ENCODE measurements around the gene TBX4. TPM values are rescaled to one million over a fixed set of nuclear protein-coding genes. Genes with fewer than 3 reads are reported as not detected.
"Not testable (repeated sequence)": the region's sequence is repeated elsewhere in the genome, so short reads cannot be mapped to it uniquely, and the experiment has no call there.

Gene TBX4
- total RNA-seq, 2 donors from 2014 or later: not detected

GRCh38 chr17:61522088-61522487 is 69.9 kb downstream of the TBX4 start:
- Mint-ChIP-seq H3K9me3 (no peaks in the 10 kb centered on the region), H3K27me3 (ENCODE audit: insufficient read depth) (no peaks in the 10 kb centered on the region), H3K4me3 (no peak overlapping the region), H3K36me3 (ENCODE audit: low read depth) (no peaks in the 10 kb centered on the region), H3K27ac (no peak overlapping the region), H3K4me1 (no peaks in the 10 kb centered on the region)
- Histone ChIP-seq H3K27me3 (ENCODE audit: control insufficient read depth, insufficient read depth, low read length, poor library complexity, severe bottlenecking) (peaks cover 5% of the 10 kb centered on the region), H3K4me1 (ENCODE audit: control insufficient read depth, insufficient read depth, low read length) (no peaks in the 10 kb centered on the region), H3K9me3 (ENCODE audit: control insufficient read depth, low read length) (no peaks in the 10 kb centered on the region), H3K27ac (ENCODE audit: low read depth, low read length) (no peak overlapping the region), H3K4me3 (ENCODE audit: low read length) (no peak overlapping the region), H3K9ac (ENCODE audit: extremely low read depth, low read length, poor library complexity, severe bottlenecking) (no peak overlapping the region), H3K36me3 (ENCODE audit: control insufficient read depth, insufficient read depth, low read length) (no peaks in the 10 kb centered on the region)
- TF ChIP-seq CTCF (conservative IDR thresholded peaks at IDR 0.05): no peak
- no peak for DNase-seq
- no CpG with 5 or more reads among the region's 1 CpG for WGBS, 2 experiments (ENCODE audit: insufficient coverage in 1 of 2, insufficient read length in 1 of 2)

- TF ChIP-seq CTCF (conservative IDR thresholded peaks at IDR 0.05): no peak
- no peaks in the 10 kb centered on the region for H3K36me3 ChIP-seq (ENCODE audit: control insufficient read depth, insufficient read depth, low read length)
- H3K27ac ChIP-seq (ENCODE audit: low read depth, low read length): no peak overlapping the region
- no peaks in the 10 kb centered on the region for H3K27me3 Mint-ChIP-seq (ENCODE audit: insufficient read depth)
- H3K4me1 ChIP-seq (ENCODE audit: control insufficient read depth, insufficient read depth, low read length): no peaks in the 10 kb centered on the region
- 92 to 94% methylated on average over 2 to 3 of the region's 3 CpGs for WGBS, 2 experiments (ENCODE audit: insufficient coverage in 1 of 2, insufficient read length in 1 of 2)
- no peaks in the 10 kb centered on the region for H3K9me3 Mint-ChIP-seq
- peaks cover 5% of the 10 kb centered on the region for H3K27me3 ChIP-seq (ENCODE audit: control insufficient read depth, insufficient read depth, low read length, poor library complexity, severe bottlenecking)
- H3K9ac ChIP-seq (ENCODE audit: extremely low read depth, low read length, poor library complexity, severe bottlenecking): no peak overlapping the region
- H3K36me3 Mint-ChIP-seq (ENCODE audit: low read depth): no peaks in the 10 kb centered on the region
- H3K4me1 Mint-ChIP-seq: no peaks in the 10 kb centered on the region
- no peak overlapping the region for H3K27ac Mint-ChIP-seq
- H3K4me3 Mint-ChIP-seq: no peak overlapping the region
- no peak overlapping the region for H3K4me3 ChIP-seq (ENCODE audit: low read length)
- H3K9me3 ChIP-seq (ENCODE audit: control insufficient read depth, low read length): no peaks in the 10 kb centered on the region
- DNase-seq: peak; percentile 53
Observed at GRCh38 chr17:61524319-61524718, 72.1 kb downstream of the TBX4 start.

GRCh38 chr17:61527441-61527840 is 75.2 kb downstream of the TBX4 start:
- not testable (repeated sequence) for H3K9me3 Mint-ChIP-seq; H3K27ac Mint-ChIP-seq; H3K36me3 Mint-ChIP-seq (ENCODE audit: low read depth); H3K27me3 ChIP-seq (ENCODE audit: control insufficient read depth, insufficient read depth, low read length, poor library complexity, severe bottlenecking); DNase-seq; H3K9me3 ChIP-seq (ENCODE audit: control insufficient read depth, low read length); H3K4me1 ChIP-seq (ENCODE audit: control insufficient read depth, insufficient read depth, low read length); H3K36me3 ChIP-seq (ENCODE audit: control insufficient read depth, insufficient read depth, low read length); H3K4me3 Mint-ChIP-seq; H3K27ac ChIP-seq (ENCODE audit: low read depth, low read length); H3K4me1 Mint-ChIP-seq; H3K9ac ChIP-seq (ENCODE audit: extremely low read depth, low read length, poor library complexity, severe bottlenecking); H3K4me3 ChIP-seq (ENCODE audit: low read length); H3K27me3 Mint-ChIP-seq (ENCODE audit: insufficient read depth)
- 96 to 100% methylated on average over 1 to 2 of the region's 2 CpGs for WGBS, 2 experiments (ENCODE audit: insufficient coverage in 1 of 2, insufficient read length in 1 of 2)

GRCh38 chr17:61528171-61528570 is 75.9 kb downstream of the TBX4 start:
- Histone ChIP-seq H3K4me3 (ENCODE audit: low read length) (no peak overlapping the region), H3K4me1 (ENCODE audit: control insufficient read depth, insufficient read depth, low read length) (no peaks in the 10 kb centered on the region), H3K27ac (ENCODE audit: low read depth, low read length) (no peak overlapping the region), H3K36me3 (ENCODE audit: control insufficient read depth, insufficient read depth, low read length) (no peaks in the 10 kb centered on the region), H3K9me3 (ENCODE audit: control insufficient read depth, low read length) (no peaks in the 10 kb centered on the region), H3K27me3 (ENCODE audit: control insufficient read depth, insufficient read depth, low read length, poor library complexity, severe bottlenecking) (peaks cover 5% of the 10 kb centered on the region), H3K9ac (ENCODE audit: extremely low read depth, low read length, poor library complexity, severe bottlenecking) (no peak overlapping the region)
- no peak for DNase-seq
- Mint-ChIP-seq H3K27me3 (ENCODE audit: insufficient read depth) (no peaks in the 10 kb centered on the region), H3K4me3 (no peak overlapping the region), H3K27ac (no peak overlapping the region), H3K36me3 (ENCODE audit: low read depth) (no peaks in the 10 kb centered on the region), H3K4me1 (peaks cover 3% of the 10 kb centered on the region), H3K9me3 (no peaks in the 10 kb centered on the region)
- TF ChIP-seq CTCF (conservative IDR thresholded peaks at IDR 0.05): no peak
- WGBS, 2 experiments (ENCODE audit: insufficient coverage in 1 of 2, insufficient read length in 1 of 2): 96 to 100% methylated on average over 1 to 2 of the region's 2 CpGs

Measured in endodermal cell (in vitro differentiated cells).